GM23248 (cell line): Measurements from ENCODE around the gene ZFPM1. TPM values are rescaled to one million over a fixed set of nuclear protein-coding genes. Genes with fewer than 3 reads are reported as not detected.

Experiments
- DNase-seq: peaks from one replicate; pipeline ENCODE4 v3.0.0-alpha.2; 2015
- H2AFZ ChIP-seq: fragments of 200-600 bp; sonication (generic); 2 replicates; pipeline ENCODE4 v1.6.1; 2016; ENCODE audit warnings: antibody characterized with exemption
- H3F3A ChIP-seq: fragments of 200-600 bp; sonication (generic); 2 replicates; pipeline ENCODE4 v1.6.1; 2016; ENCODE audit warnings: mild to moderate bottlenecking, antibody characterized with exemption, mixed run types; ENCODE audit not compliant: insufficient read depth
- H3K27ac ChIP-seq: fragments of 200-600 bp; sonication (generic); 2 replicates; pipeline ENCODE4 v1.5.1; 2016; ENCODE audit warnings: mild to moderate bottlenecking
- H3K27me3 ChIP-seq: fragments of 200-600 bp; sonication (generic); replicated peaks from 2 replicates; pipeline ENCODE4 v1.6.1; 2016; ENCODE audit warnings: mild to moderate bottlenecking; ENCODE audit not compliant: insufficient read depth
- H3K36me3 ChIP-seq: fragments of 200-600 bp; sonication (generic); 2 replicates; pipeline ENCODE4 v1.6.1; 2016; ENCODE audit warnings: low read depth, mild to moderate bottlenecking
- H3K4me1 ChIP-seq: fragments of 200-600 bp; sonication (generic); 2 replicates; pipeline ENCODE4 v1.6.1; 2016; ENCODE audit warnings: mild to moderate bottlenecking; ENCODE audit not compliant: insufficient read depth
- H3K4me2 ChIP-seq: fragments of 200-600 bp; sonication (generic); one replicate; pipeline ENCODE4 v1.6.1; 2016; ENCODE audit warnings: mild to moderate bottlenecking; ENCODE audit not compliant: unreplicated experiment
- H3K4me3 ChIP-seq: fragments of 200-600 bp; sonication (generic); 2 replicates; pipeline ENCODE4 v1.5.1; 2016; ENCODE audit warnings: mild to moderate bottlenecking
- H3K79me2 ChIP-seq: fragments of 200-600 bp; sonication (generic); 2 replicates; pipeline ENCODE4 v1.6.1; 2016; ENCODE audit warnings: mild to moderate bottlenecking; ENCODE audit not compliant: insufficient read depth
- H3K9ac ChIP-seq: fragments of 200-600 bp; sonication (generic); 2 replicates; pipeline ENCODE4 v1.6.1; 2016; ENCODE audit warnings: mild to moderate bottlenecking
- H3K9me2 ChIP-seq: fragments of 200-600 bp; sonication (generic); 2 replicates; pipeline ENCODE4 v1.6.1; 2016; ENCODE audit warnings: mixed run types, mild to moderate bottlenecking, moderate library complexity; ENCODE audit not compliant: insufficient read depth
- H3K9me3 ChIP-seq: fragments of 200-600 bp; sonication (generic); one replicate; pipeline ENCODE4 v1.6.1; 2017; ENCODE audit warnings: low read depth
- H4K20me1 ChIP-seq: fragments of 200-600 bp; sonication (generic); 2 replicates; pipeline ENCODE4 v1.6.0; 2016; ENCODE audit not compliant: insufficient read depth
- EZH2 ChIP-seq: fragments of 200-600 bp; sonication (generic); IDR thresholded peaks from 2 replicates; pipeline ENCODE4 v1.6.1; 2018; ENCODE audit warnings: antibody characterized with exemption, mild to moderate bottlenecking; ENCODE audit not compliant: insufficient read depth, poor library complexity, severe bottlenecking
- EZH2phosphoT487 ChIP-seq: fragments of 200-600 bp; sonication (generic); IDR thresholded peaks from 2 replicates; pipeline ENCODE4 v1.6.1; 2018; ENCODE audit warnings: antibody characterized with exemption, moderate library complexity, mild to moderate bottlenecking, low read depth; ENCODE audit not compliant: insufficient read depth
- WGBS, 2 experiments: methylation state at CpG; one replicate each; pipeline ENCODE4 v1.1.6; 2015 to 2017; ENCODE audit warnings: low lambda C conversion rate in 2 of 2, low coverage in 1 of 2; ENCODE audit errors: missing lambda C conversion rate in 2 of 2; 5-methylcytosine and 5-hydroxymethylcytosine counted together
- in situ Hi-C: fragments of 300-500 bp; cut with MboI; formaldehyde crosslinking; loops from 2 replicates; pipeline ENCODE4 v1.15.0; 2020
- polyA plus RNA-seq: library from polyadenylated mRNA; unstranded; fragments of >200 nt; fragmentation: Nextera tagmentation; extraction: Ambion mirVana; gene quantifications from 2 replicates; pipeline ENCODE4 v1.2.1, GENCODE V29; 2016
- total RNA-seq: library from RNA; depleted of rRNA; stranded (reverse); fragments of >200 nt; shearing (Covaris generic); gene quantifications from 2 replicates; pipeline ENCODE4 v1.2.3, GENCODE V29; 2014

ZFPM1 gene
- total and polyA plus RNA-seq, 2 experiments from 2014 or later = 0.06 to 2.4 TPM

DNA sequence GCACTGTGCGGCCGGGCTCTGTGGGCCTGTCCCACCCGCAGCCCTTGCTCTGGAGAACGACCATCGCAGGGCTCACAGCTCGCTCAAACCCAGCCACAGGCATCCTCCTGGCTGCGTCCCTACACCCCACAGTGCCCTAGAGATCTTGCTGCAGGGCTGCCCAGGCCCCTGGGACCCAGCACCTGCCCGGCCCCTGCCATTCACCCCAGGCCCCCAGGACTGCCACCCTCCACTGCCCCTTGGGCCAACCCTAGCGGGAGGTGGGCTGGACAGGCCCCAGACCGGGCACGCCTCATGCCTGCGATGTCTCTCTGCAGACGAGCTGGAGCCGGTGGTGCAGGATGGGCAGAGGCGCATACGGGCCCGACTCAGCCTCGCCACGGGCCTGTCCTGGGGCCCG, 61.0 kb downstream of the ZFPM1 start:
- no peak overlapping the region for H3K9ac ChIP-seq
- H3K4me2 ChIP-seq = no peak overlapping the region
- no peaks in the 10 kb centered on the region for H3F3A ChIP-seq
- in situ Hi-C loops = no loop called here
- no peak overlapping the region for H2AFZ ChIP-seq
- no peaks in the 10 kb centered on the region for H3K79me2 ChIP-seq
- H3K9me2 ChIP-seq = no peaks in the 10 kb centered on the region
- no peaks in the 10 kb centered on the region for H3K27me3 ChIP-seq
- DNase-seq = no peak
- H3K36me3 ChIP-seq = no peaks in the 10 kb centered on the region
- no peak overlapping the region for H3K27ac ChIP-seq
- no peaks in the 10 kb centered on the region for H3K9me3 ChIP-seq
- H3K4me3 ChIP-seq = no peak overlapping the region
- TF ChIP-seq EZH2 (no peak), EZH2phosphoT487 (no peak)
- H3K4me1 ChIP-seq = no peaks in the 10 kb centered on the region
- H4K20me1 ChIP-seq = no peaks in the 10 kb centered on the region
- 82 to 89% methylated on average over 17 to 20 of the region's 20 CpGs for WGBS, 2 experiments

DNA sequence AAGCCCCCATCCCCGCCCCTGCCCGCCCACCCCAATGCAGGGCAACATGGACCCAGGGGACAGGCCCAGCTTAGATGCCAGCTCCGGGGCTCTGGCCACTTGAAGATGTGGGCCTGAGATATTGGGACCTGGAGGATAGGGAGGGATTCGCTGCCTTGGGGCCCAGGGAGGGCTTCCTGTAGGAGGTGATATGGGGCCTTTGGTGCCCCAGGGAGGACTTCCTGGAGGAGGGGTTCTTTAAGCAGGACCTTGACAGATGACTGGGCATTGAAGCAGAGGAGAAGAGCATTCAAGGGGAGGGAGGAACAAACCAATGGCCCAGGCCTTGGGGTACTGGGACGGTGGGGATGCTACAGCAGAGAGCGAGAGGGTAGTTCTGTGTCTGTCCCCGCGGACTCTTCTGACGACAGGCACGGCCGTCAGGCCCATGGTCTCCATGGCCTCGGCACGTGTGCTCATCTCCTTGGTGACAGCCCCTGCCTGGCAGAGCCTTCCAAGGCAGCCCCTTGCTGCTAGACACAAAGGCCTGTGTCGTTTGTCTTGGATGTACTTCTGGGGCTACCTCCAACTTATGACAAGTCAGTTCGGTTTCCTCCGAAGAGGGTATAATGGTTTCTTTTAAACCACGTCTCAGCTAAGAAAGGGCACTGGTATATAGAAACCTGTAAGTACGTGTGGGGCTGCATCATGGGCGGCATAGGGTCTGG, 61.6 kb downstream of the ZFPM1 start:
- Histone ChIP-seq H4K20me1 (no peaks in the 10 kb centered on the region), H3K79me2 (no peaks in the 10 kb centered on the region), H3K36me3 (no peaks in the 10 kb centered on the region), H3K27me3 (no peaks in the 10 kb centered on the region), H2AFZ (no peak overlapping the region), H3K9me3 (no peaks in the 10 kb centered on the region), H3K9me2 (no peaks in the 10 kb centered on the region), H3K27ac (no peak overlapping the region), H3K4me1 (no peaks in the 10 kb centered on the region), H3K4me2 (no peak overlapping the region), H3K4me3 (no peak overlapping the region), H3K9ac (no peak overlapping the region), H3F3A (no peaks in the 10 kb centered on the region)
- no peak for DNase-seq
- WGBS, 2 experiments = 82 to 83% methylated on average over 19 of the region's 19 CpGs
- TF ChIP-seq EZH2phosphoT487 (no peak), EZH2 (no peak)
- in situ Hi-C loops = no loop called here

DNA sequence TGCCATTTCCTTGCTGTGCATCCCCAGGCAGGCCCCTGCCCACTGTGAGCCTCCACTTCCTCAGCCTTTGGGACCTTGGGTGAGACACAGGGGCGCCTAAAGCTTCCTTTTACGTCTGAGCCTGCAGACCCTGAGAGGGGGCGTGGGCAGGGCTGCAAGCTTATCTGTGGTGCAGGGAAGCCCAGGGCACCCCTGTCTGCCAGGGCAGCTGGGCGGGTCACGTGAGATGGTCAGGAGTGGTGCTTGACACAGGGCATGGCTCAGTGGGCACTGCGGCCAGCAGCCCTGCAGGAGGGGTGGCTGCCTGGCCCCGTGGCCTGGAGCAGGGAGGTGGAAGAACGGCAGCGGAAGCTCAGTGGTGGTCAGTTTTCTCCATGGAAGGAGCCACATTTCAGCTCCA, 62.3 kb downstream of the ZFPM1 start:
- H3K27me3 ChIP-seq = no peaks in the 10 kb centered on the region
- H3K9ac ChIP-seq = no peak overlapping the region
- H3K4me3 ChIP-seq = no peak overlapping the region
- 83 to 89% methylated on average over 9 of the region's 9 CpGs for WGBS, 2 experiments
- no peaks in the 10 kb centered on the region for H3K79me2 ChIP-seq
- DNase-seq = no peak
- H3K9me2 ChIP-seq = no peaks in the 10 kb centered on the region
- no peaks in the 10 kb centered on the region for H3K9me3 ChIP-seq
- no peak overlapping the region for H3K27ac ChIP-seq
- in situ Hi-C loops = no loop called here
- no peaks in the 10 kb centered on the region for H3K36me3 ChIP-seq
- H4K20me1 ChIP-seq = no peaks in the 10 kb centered on the region
- no peak overlapping the region for H3K4me2 ChIP-seq
- no peaks in the 10 kb centered on the region for H3F3A ChIP-seq
- no peaks in the 10 kb centered on the region for H3K4me1 ChIP-seq
- TF ChIP-seq EZH2 = no peak
- no peak for TF ChIP-seq EZH2phosphoT487
- H2AFZ ChIP-seq = no peak overlapping the region

DNA sequence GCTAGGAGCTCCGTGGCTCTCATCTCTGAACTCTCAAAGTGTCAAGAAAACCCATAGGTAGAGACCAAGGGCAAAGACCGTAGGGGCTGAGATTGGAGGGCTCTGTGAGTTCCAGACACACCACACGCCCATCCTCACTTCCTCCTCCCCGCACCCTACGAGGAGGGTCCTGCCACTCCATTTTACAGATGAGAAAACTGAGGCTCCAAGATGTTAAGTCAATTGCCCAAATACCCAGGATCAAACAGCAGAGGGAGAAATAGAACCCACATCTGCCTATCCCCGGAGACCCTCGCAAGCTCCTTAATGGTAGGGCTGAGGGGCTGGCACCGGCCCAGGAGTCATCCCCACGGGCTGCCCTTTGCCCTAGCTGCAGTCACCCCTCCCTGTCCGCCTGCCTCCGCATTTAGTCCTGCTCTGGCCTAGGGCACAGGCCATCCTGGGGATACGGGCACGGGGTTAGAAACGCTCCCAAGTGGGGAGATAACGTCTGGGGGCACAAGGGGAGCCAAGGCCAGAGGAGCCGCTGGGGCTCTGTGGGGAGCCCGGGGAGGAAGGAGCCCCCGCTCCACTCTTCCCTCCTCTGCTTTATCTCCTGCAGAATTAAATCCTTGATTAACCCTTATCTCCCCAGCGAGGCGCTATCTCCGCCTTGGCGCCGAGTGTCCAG, 63.0 kb downstream of the ZFPM1 start:
- Histone ChIP-seq H3K9ac (no peak overlapping the region), H2AFZ (no peak overlapping the region), H3K4me1 (no peaks in the 10 kb centered on the region), H3K36me3 (no peaks in the 10 kb centered on the region), H4K20me1 (no peaks in the 10 kb centered on the region), H3K9me3 (no peaks in the 10 kb centered on the region), H3K79me2 (no peaks in the 10 kb centered on the region), H3K4me3 (no peak overlapping the region), H3K27ac (no peak overlapping the region), H3K9me2 (no peaks in the 10 kb centered on the region), H3F3A (no peaks in the 10 kb centered on the region), H3K4me2 (no peak overlapping the region), H3K27me3 (no peaks in the 10 kb centered on the region)
- DNase-seq = no peak
- no peak for TF ChIP-seq EZH2phosphoT487
- no peak for TF ChIP-seq EZH2
- in situ Hi-C loops = no loop called here
- 80 to 82% methylated on average over 22 to 23 of the region's 23 CpGs for WGBS, 2 experiments
